Measurements from ENCODE around the gene CLCN4.
A peak's percentile ranks its signal among the peaks of the same experiment; 100 is the strongest.

CLCN4 gene

GRCh38 chrX:10143071-10143983, 13.4 kb upstream of the CLCN4 start:
- Mint-ChIP-seq H3K27me3 (no peaks in the 10 kb centered on the region), H3K4me3 (no peak overlapping the region), H3K27ac (peak overlapping the region; percentile 52), H3K4me1 (ENCODE audit: low read depth) (no peaks in the 10 kb centered on the region), H3K9me3 (no peaks in the 10 kb centered on the region), H3K36me3 (ENCODE audit: low read depth) (peaks cover 16% of the 10 kb centered on the region)

DNA sequence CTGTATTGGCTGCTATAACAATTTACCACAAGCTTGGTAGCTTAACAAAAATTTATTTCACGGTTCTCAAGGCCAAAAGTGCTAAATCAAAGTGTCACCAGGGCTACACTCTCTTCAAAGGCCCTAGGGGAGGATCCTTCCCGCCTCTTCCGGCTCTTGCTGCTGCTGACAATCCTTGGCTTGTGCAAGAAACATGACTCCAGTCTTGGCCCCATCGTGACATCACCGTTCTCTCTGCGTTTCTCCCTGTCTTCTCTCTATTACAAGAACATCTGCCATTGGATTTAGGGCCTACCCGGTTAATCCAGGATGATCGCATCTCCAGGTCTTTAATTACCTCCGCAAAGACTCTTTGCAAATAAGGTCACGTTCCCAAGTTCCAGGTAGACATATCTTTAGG, 10.4 kb upstream of the CLCN4 start:
- Mint-ChIP-seq H3K27me3 (no peaks in the 10 kb centered on the region), H3K27ac (no peak overlapping the region), H3K36me3 (ENCODE audit: low read depth) (peaks cover 12% of the 10 kb centered on the region), H3K9me3 (no peaks in the 10 kb centered on the region), H3K4me3 (no peak overlapping the region), H3K4me1 (ENCODE audit: low read depth) (no peaks in the 10 kb centered on the region)

DNA sequence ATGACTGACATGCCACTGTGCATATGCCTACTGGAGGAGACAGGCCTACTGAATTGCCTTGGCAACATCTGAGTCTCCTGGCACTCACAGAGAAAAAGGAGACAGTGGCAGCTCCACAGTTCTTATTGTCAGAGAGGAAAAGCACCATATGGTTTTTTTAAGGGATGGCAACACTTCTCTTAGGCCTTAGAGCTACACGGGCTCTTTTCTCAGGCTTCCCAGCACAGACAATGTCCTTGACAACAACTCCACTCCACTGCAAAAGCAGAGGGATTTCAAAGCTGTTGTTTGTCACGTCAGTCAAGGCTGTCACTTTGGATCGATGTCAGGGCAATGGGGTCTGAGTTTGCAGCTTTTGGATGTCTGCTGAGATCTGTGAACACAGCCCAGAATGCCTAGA, 4.7 kb upstream of the CLCN4 start:
- Mint-ChIP-seq H3K27me3 (peaks cover 10% of the 10 kb centered on the region), H3K4me3 (no peak overlapping the region), H3K27ac (no peak overlapping the region), H3K4me1 (ENCODE audit: low read depth) (peaks cover 7% of the 10 kb centered on the region), H3K36me3 (ENCODE audit: low read depth) (no peaks in the 10 kb centered on the region), H3K9me3 (no peaks in the 10 kb centered on the region)

DNA sequence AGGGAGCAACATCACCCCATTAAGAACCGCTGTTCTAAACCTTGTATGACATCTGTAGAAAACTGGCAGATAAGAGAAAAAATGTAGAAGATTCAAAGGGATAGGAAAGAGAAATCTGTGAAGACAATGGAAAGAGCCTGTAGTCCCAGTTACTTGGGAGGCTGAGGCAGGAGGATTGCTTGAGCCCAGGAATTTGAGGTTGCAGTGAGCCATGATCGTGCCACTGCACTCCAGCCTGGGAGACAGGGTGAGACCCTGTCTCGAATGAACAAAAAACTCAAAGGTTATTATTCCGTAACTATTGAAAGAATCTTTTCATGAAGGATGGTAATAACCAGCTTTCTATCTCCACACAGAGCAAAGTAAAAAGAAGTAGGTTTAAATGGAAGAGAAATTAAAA, 1.6 kb upstream of the CLCN4 start:
- Mint-ChIP-seq H3K27me3 (peaks cover 25% of the 10 kb centered on the region), H3K36me3 (ENCODE audit: low read depth) (no peaks in the 10 kb centered on the region), H3K4me3 (no peak overlapping the region), H3K4me1 (ENCODE audit: low read depth) (peaks cover 17% of the 10 kb centered on the region), H3K27ac (no peak overlapping the region), H3K9me3 (no peaks in the 10 kb centered on the region)

- Mint-ChIP-seq H3K4me3 (peak overlapping the region; percentile 54), H3K27ac (no peak overlapping the region), H3K4me1 (ENCODE audit: low read depth) (peaks cover 17% of the 10 kb centered on the region), H3K36me3 (ENCODE audit: low read depth) (no peaks in the 10 kb centered on the region), H3K27me3 (peaks cover 31% of the 10 kb centered on the region), H3K9me3 (no peaks in the 10 kb centered on the region)
Measured at GRCh38 chrX:10157032-10157341, 212 bp downstream of the CLCN4 start.

GRCh38 chrX:10157543-10157942, 768 bp downstream of the CLCN4 start:
- no peaks in the 10 kb centered on the region for H3K9me3 Mint-ChIP-seq
- H3K27me3 Mint-ChIP-seq, result peaks cover 31% of the 10 kb centered on the region
- H3K4me1 Mint-ChIP-seq (ENCODE audit: low read depth), result peaks cover 17% of the 10 kb centered on the region
- H3K27ac Mint-ChIP-seq, result no peak overlapping the region
- no peak overlapping the region for H3K4me3 Mint-ChIP-seq
- no peaks in the 10 kb centered on the region for H3K36me3 Mint-ChIP-seq (ENCODE audit: low read depth)

DNA sequence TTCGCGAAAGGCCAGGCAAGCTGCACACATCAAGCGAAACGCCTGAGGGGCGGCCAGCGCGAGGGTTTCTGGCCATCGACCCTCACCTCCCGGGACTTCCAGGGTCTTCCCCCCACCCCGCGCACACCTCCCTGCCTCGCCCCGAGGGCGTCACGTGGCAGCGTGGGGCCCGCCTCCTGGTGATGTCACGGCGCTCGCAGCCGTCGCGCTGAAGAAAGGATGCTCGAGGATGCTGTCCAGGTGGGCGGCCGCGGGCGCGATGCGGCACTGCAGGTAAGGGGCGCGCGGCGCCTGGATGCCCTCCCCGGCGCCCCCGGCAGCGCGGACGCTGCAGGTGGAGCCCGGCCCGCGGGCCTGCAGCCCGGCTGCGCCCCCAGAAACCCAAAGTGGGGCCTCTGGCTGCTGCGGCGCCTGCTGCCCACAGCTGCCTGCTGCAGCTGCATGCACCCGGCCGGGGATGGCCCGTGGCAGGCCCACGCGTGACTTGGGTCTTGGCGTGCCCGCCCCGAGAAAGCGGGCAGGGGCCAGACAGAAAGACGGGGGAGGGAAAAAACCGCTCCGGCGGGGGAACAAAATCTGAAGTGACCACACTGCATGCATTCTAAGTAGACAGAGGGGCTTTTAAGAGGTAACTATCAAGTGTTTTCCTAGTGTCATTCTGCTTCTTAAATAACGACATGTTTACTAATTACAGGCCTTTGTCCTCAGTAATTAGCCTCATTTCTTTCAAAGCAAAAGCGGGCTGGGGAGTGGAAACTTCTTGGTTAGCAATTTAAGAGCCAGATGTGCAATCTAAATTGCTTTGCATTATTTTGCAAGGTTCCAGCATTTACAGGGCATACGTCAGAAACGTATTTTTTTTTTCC, 1.7 kb downstream of the CLCN4 start:
- Mint-ChIP-seq H3K27ac (no peak overlapping the region), H3K9me3 (no peaks in the 10 kb centered on the region), H3K36me3 (ENCODE audit: low read depth) (no peaks in the 10 kb centered on the region), H3K27me3 (peaks cover 31% of the 10 kb centered on the region), H3K4me1 (ENCODE audit: low read depth) (peaks cover 20% of the 10 kb centered on the region), H3K4me3 (no peak overlapping the region)

GRCh38 chrX:10159145-10159468, 2.3 kb downstream of the CLCN4 start:
- H3K4me3 Mint-ChIP-seq, result no peak overlapping the region
- H3K4me1 Mint-ChIP-seq (ENCODE audit: low read depth), result peaks cover 20% of the 10 kb centered on the region
- no peak overlapping the region for H3K27ac Mint-ChIP-seq
- no peaks in the 10 kb centered on the region for H3K36me3 Mint-ChIP-seq (ENCODE audit: low read depth)
- H3K9me3 Mint-ChIP-seq, result no peaks in the 10 kb centered on the region
- H3K27me3 Mint-ChIP-seq, result peaks cover 31% of the 10 kb centered on the region

DNA sequence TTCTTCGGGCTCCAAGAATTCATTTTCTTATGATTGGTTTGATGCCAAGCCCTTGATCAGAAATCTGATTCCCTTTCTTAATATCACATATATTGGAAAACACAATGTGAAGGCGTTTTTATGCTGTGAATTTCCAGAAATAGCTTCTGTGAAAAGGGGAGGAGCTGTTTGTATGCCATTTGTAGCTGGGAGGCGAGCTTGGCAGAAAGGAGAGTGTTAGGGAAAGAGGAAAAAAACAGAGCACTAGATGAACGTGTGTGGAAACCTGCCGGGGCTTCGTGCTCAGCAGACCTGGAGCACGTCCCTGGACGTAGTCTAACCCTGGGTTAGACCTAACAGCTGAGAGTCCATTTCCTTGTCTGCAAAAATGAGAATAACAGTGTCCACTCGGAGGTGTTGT, 3.4 kb downstream of the CLCN4 start:
- H3K27me3 Mint-ChIP-seq, result peaks cover 27% of the 10 kb centered on the region
- H3K4me1 Mint-ChIP-seq (ENCODE audit: low read depth), result peaks cover 19% of the 10 kb centered on the region
- no peaks in the 10 kb centered on the region for H3K36me3 Mint-ChIP-seq (ENCODE audit: low read depth)
- no peak overlapping the region for H3K4me3 Mint-ChIP-seq
- no peaks in the 10 kb centered on the region for H3K9me3 Mint-ChIP-seq
- no peak overlapping the region for H3K27ac Mint-ChIP-seq

- Mint-ChIP-seq H3K36me3 (ENCODE audit: low read depth) (no peaks in the 10 kb centered on the region), H3K9me3 (no peaks in the 10 kb centered on the region), H3K4me3 (no peak overlapping the region), H3K27ac (peak overlapping the region; percentile 17), H3K4me1 (ENCODE audit: low read depth) (peaks cover 31% of the 10 kb centered on the region), H3K27me3 (peaks cover 13% of the 10 kb centered on the region)
Measured at GRCh38 chrX:10163031-10163430, 6.3 kb downstream of the CLCN4 start.

DNA sequence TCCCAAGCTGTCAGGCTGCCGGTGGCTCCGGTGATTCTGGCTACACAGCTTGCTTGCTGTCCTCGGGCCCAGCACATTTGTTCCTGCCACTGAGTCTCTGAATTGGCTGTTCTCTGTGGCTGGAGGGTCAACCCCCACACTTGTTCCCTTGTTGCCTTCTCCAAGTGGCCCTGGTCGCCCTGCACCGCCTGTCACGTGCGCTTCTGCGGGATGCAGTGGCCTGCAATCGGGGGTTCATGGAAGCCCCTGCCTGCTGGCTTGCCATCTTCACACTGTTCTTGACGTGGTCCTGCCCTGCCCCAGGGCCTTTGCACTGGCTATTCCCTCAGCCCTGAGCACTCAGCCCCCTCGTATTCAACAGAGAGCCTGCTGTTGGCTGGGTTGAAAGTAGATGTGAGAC, 8.1 kb downstream of the CLCN4 start:
- peaks cover 7% of the 10 kb centered on the region for H3K27me3 Mint-ChIP-seq
- H3K9me3 Mint-ChIP-seq, result no peaks in the 10 kb centered on the region
- no peaks in the 10 kb centered on the region for H3K36me3 Mint-ChIP-seq (ENCODE audit: low read depth)
- H3K27ac Mint-ChIP-seq, result no peak overlapping the region
- no peak overlapping the region for H3K4me3 Mint-ChIP-seq
- peaks cover 24% of the 10 kb centered on the region for H3K4me1 Mint-ChIP-seq (ENCODE audit: low read depth)

DNA sequence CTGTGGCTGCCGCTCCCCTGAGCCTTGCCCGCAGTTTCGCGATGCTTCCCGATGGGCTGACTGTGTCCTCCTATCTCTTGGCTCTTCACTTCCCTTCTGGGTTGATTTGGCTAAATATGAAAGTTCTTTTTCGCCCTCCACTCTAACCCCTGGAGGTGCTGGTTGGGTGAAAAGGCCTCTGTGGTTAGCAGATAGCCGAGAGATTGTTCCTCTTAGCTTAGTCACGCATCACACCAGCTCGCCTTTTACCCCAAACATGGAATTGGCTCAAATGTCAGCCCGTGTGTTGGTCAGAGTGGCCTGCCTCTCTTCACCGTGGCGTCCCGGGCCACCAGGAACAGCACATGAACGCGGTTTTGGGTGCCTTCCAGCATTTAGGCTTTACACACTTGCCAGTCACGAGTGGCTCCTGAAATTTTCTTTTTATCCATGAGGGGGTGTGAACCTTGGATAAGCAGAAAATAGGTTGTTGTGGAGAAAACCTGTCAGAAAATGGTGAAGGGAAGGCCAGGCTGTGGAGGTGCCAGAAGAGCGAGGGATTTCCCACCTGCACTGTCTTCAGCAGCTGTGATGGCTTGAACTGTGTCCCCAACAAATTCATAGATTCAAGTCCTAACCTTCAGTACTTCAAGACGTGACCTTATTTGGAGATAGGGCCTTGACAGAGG, 8.9 kb downstream of the CLCN4 start:
- Mint-ChIP-seq H3K4me1 (ENCODE audit: low read depth) (peaks cover 24% of the 10 kb centered on the region), H3K27ac (no peak overlapping the region), H3K4me3 (no peak overlapping the region), H3K36me3 (ENCODE audit: low read depth) (no peaks in the 10 kb centered on the region), H3K9me3 (no peaks in the 10 kb centered on the region), H3K27me3 (peaks cover under 1% of the 10 kb centered on the region)

- peaks cover 24% of the 10 kb centered on the region for H3K4me1 Mint-ChIP-seq (ENCODE audit: low read depth)
- H3K36me3 Mint-ChIP-seq (ENCODE audit: low read depth), result no peaks in the 10 kb centered on the region
Measured at GRCh38 chrX:10166248-10166716, 9.5 kb downstream of the CLCN4 start.

GRCh38 chrX:10166731-10167151, 10.0 kb downstream of the CLCN4 start:
- Mint-ChIP-seq H3K27ac (no peak overlapping the region), H3K4me1 (ENCODE audit: low read depth) (peaks cover 24% of the 10 kb centered on the region), H3K36me3 (ENCODE audit: low read depth) (no peaks in the 10 kb centered on the region), H3K27me3 (no peaks in the 10 kb centered on the region), H3K9me3 (no peaks in the 10 kb centered on the region), H3K4me3 (no peak overlapping the region)

More at GRCh38 chrX:10166248-10166716, 9.5 kb downstream of the CLCN4 start:
- Mint-ChIP-seq H3K4me3 (no peak overlapping the region), H3K27me3 (no peaks in the 10 kb centered on the region), H3K9me3 (no peaks in the 10 kb centered on the region), H3K27ac (no peak overlapping the region)

DNA sequence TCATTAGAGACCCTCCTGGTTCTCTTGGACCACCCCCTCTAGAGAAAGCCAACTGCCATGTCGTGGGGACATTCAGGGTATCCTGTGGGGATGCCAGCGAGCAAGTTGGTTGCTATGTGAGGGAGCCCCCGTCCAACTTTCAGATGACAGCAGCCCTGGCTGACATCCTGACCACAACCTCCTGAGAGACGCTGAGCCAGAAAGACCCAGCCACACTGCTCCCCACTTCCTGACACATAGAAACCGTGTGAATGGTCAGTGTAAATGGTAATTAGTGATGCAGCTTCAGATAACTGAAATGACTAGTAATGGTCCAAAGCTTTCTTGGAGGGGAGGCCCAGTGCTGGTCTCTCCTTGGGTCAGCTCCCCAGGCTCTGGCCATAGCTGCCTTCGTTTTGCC, 10.8 kb downstream of the CLCN4 start:
- Mint-ChIP-seq H3K27me3 (peaks cover 3% of the 10 kb centered on the region), H3K27ac (no peak overlapping the region), H3K36me3 (ENCODE audit: low read depth) (no peaks in the 10 kb centered on the region), H3K9me3 (no peaks in the 10 kb centered on the region), H3K4me3 (no peak overlapping the region), H3K4me1 (ENCODE audit: low read depth) (peaks cover 24% of the 10 kb centered on the region)

Data from stimulated activated naive CD8-positive, alpha-beta T cell treated with anti-CD3 and anti-CD28 coated beads, Interleukin-15, Interleukin-2, amounts not matched to agents 100 ng/mL and 50 ng/mL, for 24 hours (primary cell).